NCI-H1048 (cell line): ENCODE measurements around the gene SLC27A5.
"Not testable (repeated sequence)": the region's sequence is repeated elsewhere in the genome, so short reads cannot be mapped to it uniquely, and the experiment has no call there.

Source experiments
- DNase-seq: peaks from one replicate; lab custom pipeline; 2025; lab: John Stamatoyannopoulos, UW

The SLC27A5 gene

GRCh38 chr19:58550362-58551122 is 38.8 kb upstream of the SLC27A5 start:
- no peak for DNase-seq

- DNase-seq: no peak
Measured at GRCh38 chr19:58549664-58550361, 38.0 kb upstream of the SLC27A5 start.

GRCh38 chr19:58548859-58549663 is 37.3 kb upstream of the SLC27A5 start:
- DNase-seq: no peak

- no peak for DNase-seq
Measured at GRCh38 chr19:58547323-58548312, 35.8 kb upstream of the SLC27A5 start.

- no peak for DNase-seq
Measured at GRCh38 chr19:58546019-58546530, 34.3 kb upstream of the SLC27A5 start.

GRCh38 chr19:58545286-58546018 is 33.7 kb upstream of the SLC27A5 start:
- no peak for DNase-seq

GRCh38 chr19:58544591-58545285 is 32.9 kb upstream of the SLC27A5 start:
- no peak for DNase-seq

- DNase-seq: no peak
Measured at GRCh38 chr19:58543826-58544590, 32.2 kb upstream of the SLC27A5 start, which contains the start of gene TRIM28. TSS of gene TRIM28 (plus strand) at chr19:58544064. CDS start at chr19:58544758, 694 bp downstream.

- DNase-seq: not testable (repeated sequence)
Measured at GRCh38 chr19:58542641-58543372, 31.0 kb upstream of the SLC27A5 start.

GRCh38 chr19:58539169-58539559 is 27.4 kb upstream of the SLC27A5 start:
- DNase-seq: not testable (repeated sequence)

GRCh38 chr19:58538257-58539168 is 26.7 kb upstream of the SLC27A5 start:
- no peak for DNase-seq

- DNase-seq: no peak
Measured at GRCh38 chr19:58536852-58537798, 25.3 kb upstream of the SLC27A5 start.

GRCh38 chr19:58535857-58536256 is 24.1 kb upstream of the SLC27A5 start:
- no peak for DNase-seq

- DNase-seq: no peak
Measured at GRCh38 chr19:58531034-58531840, 19.4 kb upstream of the SLC27A5 start.

GRCh38 chr19:58529405-58529804 is 17.6 kb upstream of the SLC27A5 start:
- DNase-seq: no peak
